HG03135 (cell line): ENCODE data around the gene HSPG2.
"Not testable (repeated sequence)": the region's sequence is repeated elsewhere in the genome, so short reads cannot be mapped to it uniquely, and the experiment has no call there.

Experiments
- ATAC-seq: cut with Tn5 transposase; IDR thresholded peaks from one replicate; pipeline ENCODE4 v1.9.1; 2021; ENCODE audit warnings: mild to moderate bottlenecking, moderate library complexity; ENCODE audit not compliant: unreplicated experiment

The HSPG2 gene

DNA sequence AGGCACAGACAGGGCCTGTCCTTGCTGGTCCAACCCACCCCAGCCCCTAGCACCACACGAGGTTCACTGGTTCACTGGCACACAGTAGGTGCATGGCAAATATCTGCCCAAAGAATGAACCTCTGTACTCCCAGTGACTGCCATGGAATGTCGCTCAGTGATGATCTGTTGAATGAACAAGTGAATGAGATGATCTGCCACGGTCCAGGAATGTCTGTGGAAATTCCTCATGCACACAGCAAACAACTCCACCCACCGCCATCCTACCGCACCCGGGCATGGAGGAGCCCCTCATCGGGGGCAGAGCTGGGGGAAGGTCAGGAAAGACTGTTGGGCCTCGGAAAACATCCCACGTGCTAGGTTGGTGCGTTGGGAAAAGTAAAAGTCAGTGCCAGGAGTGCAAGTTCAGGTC is 1.7 kb downstream of the HSPG2 start:
- no peak for ATAC-seq

DNA sequence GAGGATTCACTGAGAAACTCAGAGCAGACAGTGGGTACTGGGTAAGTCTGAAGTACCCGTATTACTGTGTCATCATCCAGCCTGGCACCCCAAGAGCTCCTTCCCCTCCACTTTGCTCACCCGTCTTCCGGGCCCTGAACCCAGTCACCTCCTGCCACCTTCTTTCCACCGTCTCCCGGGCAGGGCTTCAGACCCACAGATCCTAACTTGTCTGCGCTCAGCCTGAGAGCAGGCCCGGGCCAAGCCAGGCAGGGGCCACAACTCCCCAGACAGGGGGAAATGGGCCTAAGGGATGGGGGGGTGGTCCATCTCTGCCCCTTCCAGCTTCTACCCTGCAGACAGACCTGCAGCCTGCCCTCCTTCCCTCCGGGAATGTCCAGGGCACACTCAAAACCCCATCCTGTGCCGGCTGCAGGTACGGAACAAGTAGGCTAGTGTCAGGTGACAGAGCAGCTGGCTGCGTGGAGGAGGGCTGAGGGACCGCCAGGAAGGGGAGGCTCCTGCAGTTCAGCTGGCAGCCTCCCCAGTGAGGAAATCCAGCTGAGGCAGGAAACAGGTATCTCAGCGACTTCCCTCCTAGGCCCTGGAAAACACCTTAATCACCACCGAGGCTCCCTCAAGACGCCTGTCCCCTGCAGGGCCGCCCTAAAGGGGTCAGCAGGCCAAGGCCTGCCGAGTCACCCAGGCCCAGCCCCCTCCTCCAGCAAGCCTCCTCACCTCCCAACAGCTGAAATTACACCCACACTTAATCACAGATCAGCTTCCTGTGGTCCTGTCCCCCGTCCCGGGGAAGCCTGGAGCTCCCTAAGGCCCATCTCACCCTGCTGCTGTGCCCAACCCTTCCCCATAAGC is 3.5 kb downstream of the HSPG2 start:
- ATAC-seq = no peak

DNA sequence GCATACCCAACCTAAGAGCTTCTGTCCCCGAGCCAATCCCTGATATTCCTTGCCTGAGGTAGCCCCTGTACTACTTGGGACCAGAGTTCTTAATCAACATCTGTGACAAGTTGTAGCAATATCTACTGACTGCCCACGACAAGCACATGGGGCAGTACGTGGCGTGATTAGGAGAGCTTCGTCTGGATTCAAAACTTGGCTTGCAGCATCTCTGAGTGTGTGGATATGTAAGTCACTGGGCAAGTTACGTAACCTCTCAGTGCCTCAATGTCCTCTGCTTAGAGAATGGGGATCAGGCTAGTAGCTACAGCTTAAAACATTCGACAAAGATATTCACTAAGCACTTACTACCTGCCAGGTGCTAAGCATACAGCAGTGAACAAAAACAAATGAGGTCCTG is 5.0 kb downstream of the HSPG2 start:
- ATAC-seq = no peak

DNA sequence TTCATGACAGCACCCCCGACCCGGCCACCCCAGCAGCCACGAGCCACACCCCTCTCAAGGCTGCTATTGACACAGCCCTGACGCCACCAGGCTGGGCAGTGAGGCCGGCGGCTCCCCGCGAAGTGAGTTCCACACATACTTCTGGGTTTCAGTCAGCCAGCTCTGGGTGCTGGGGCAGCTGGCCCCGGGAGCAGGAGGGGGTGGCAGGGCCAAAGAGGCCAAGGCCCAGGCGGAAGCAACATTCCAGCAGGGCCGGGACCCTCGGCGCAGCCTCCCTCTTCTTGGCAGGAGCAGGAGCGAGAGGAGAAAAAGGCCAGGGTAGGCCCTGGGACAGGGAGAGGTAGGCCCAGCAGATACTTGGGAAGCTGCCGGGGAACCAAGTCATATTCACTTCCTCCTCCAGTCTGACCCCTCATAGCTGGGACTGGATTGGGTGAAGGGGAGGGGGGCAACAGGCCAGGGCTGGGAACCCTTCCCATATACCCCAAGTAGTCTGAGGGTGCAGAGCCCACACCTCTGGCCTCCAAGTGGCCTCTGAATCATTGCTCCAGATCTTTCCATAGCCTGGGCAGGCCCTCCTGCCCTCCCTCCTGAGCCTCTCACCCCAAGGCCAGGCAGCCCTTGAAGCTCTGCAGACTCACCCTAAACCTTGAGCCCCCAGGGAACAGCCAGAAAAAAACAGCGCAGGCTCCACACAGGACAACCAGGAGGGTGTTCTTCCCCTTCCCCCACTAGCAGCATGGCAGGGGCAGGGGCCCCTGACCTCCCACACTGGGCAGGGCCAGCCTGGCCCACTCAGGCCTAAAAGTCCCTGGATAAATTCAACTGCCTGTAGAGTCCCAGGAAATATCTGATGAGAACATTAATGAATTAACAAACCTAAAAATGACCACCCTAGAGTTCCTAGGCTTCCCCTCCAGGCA is 5.7 kb downstream of the HSPG2 start:
- ATAC-seq = no peak

DNA sequence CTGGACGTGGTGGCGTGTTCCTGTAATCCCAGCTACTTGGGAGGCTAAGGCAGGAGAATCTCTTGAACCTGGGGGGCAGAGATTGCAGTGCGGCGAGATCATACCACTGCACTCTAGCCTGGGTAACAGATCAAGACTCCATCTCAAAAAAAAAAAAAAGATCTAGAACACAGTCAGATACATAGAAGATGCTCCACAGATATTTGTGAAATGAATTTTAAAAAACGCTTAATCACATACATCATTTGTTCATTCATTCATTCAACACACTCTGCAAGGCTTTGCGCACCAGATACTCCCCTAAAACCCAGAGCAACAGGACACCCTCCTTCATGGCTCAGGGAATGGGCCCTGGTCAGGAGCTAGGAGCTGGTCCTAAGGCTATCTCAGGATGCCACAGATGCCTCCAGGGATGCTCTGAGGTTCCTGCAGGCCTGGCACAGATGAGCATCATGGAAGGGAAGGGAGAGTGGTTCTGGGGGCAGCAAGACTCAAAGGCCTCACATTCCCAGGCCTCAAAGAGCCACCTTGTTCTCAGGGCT is 6.4 kb downstream of the HSPG2 start:
- no peak for ATAC-seq

DNA sequence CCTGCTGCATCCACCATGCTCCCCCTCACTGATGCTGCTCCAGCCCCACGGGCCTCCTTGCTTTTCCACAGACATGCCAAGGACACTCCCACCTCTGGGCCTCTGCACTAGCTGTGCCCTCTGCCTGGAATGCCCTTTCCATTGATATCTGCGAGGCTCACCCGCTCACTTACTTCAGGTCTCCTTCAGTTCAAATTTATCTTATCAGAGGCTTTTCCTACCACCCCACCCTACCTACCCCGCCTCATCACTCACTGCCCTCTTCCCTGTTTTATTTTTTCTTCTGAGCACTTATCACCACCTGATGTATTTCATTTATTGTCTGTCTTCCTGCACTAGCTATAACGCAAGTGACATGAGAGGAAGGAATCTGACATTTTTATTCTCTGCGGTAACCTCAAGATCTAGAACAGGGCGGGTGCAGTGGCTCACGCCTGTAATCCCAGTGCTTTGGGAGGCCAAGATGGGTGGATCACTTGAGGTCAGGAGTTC is 7.0 kb downstream of the HSPG2 start:
- no peak for ATAC-seq

DNA sequence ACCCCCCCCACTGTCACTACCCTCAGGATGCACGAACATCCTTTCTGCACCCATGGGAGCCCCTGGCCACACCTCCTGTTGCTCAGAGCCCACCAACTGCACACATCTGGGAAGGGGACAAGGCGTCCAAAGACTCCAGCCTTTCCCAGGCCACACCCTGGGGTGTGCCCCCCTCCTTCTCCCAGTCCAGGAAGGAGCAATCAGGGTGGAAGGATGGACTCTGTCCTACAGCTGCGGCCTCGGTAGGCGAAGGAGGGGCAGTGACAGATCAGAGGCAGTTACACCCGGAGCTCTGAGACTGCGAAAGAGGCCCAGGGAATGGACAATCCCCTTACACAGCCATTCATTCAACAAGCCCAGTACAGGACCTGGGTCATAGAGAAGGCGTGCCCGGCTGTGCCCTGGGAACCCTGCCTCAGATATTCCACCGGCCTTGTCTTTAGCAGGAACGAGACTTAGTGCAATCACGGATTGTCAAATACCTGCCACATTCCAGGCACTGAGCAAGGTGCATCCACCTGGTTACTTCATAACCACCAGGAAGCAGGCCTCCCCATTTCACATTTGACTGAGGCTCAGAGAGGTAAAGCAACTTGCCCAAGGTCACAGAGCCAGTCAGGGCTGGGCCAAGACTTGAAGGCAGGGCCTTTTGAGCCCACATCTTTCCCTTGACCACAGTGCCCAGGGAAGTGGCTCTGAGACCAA is 9.4 kb downstream of the HSPG2 start:
- no peak for ATAC-seq

DNA sequence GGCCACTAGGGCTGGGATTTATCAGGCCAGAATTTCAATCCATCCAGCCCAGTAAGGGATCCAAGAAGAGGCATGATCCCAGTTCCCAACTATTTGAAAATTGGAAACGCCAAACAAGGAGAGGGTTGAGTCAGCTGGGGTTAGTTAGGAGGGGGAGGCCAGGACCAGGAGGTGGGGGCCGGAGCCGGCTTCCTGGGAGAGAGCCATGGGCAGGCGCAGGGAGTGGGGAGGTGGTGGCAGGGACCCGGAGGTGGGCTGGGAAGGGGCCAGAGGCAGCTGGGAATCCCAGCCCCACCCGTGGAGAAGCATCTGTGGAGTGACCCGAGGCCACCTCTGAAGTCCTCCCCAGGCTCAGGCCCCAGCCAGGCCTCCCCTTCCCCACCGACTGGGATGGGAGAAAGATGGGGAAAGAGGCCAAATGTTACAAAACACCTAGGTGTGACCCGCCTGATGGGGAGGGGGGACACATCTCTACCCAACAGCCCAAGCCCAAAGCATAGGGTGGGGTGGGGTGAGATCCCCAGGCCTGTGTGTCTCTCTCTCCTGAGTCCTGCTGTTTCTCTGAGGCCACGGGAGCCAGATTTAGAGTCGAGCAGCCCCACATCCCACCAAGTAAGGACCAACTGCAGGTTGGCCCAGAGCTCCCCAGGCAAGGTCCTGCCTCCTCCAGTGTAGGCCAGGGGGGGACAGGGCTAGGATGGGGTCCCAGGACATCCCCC is 10.1 kb downstream of the HSPG2 start:
- ATAC-seq = no peak

DNA sequence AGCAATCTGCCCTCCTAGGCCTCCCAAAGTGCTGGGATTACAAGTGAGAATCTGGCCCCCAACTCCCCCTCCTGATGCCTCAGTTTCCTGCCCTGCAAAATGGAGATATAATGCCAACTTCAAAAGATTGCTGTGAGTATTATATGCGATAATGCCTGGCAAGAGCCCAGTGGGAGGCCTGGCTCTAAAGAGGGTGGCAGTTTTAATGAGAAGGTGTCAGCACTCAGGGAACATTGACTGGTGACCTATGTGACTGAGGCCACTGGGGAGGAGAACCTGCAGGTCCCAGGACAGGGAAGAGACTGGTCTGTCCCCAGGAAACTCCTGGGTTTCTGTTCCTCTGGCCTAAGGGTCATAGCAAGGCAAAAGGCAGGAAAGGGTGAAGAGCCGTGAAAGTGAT is 11.0 kb downstream of the HSPG2 start:
- no peak for ATAC-seq

DNA sequence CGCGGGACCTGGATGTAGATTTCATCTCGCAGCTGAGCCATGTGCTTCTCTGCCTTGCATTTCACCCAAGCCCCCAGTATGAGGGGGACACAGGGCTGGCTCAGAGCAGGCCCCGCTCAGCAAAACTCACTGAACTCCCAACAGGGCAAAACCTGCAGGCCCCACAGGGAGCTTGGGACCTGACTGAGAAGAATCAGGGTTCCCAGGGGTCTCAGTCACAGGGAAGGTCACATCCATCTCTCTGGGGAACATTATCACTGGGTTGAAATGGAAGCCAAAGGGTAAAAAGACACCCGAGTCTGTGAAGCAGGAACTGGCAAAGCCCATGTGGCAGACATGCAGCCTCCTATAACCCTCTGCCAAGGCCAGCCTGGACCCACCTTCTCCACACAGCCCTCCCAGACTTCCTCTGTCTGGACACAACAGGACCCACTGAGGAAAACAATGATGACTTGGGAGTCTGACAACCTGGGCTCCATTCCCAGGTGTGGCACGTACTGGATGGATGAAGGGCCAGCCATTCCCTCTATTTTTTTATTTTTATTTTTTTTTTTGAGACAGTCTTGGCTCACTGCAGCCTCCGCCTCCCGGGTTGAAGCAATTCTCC is 11.7 kb downstream of the HSPG2 start:
- no peak for ATAC-seq

DNA sequence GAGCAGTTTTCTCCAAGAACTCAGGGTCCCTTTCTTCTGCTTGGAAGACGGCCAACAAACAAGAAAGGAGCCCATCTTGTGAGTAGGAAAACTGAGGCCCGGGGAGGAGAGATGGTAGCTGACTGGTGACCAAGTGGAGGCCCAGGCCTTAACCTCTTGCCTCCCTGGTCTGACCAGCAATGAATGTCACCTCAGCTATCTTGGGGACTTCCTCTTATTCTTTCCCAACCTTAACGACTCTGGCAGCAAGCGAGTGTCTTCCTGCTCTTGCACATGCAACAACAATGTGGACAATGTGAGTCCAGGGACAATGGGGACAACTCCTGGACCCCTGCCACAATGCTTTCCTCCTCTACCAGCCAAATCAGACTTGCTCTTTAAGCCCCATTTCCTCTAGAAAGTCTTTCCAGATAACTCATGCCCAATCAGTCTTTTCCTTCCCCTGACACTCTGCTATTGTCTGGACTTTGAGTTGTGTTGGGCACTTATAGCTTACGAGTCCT is 12.6 kb downstream of the HSPG2 start:
- no peak for ATAC-seq

DNA sequence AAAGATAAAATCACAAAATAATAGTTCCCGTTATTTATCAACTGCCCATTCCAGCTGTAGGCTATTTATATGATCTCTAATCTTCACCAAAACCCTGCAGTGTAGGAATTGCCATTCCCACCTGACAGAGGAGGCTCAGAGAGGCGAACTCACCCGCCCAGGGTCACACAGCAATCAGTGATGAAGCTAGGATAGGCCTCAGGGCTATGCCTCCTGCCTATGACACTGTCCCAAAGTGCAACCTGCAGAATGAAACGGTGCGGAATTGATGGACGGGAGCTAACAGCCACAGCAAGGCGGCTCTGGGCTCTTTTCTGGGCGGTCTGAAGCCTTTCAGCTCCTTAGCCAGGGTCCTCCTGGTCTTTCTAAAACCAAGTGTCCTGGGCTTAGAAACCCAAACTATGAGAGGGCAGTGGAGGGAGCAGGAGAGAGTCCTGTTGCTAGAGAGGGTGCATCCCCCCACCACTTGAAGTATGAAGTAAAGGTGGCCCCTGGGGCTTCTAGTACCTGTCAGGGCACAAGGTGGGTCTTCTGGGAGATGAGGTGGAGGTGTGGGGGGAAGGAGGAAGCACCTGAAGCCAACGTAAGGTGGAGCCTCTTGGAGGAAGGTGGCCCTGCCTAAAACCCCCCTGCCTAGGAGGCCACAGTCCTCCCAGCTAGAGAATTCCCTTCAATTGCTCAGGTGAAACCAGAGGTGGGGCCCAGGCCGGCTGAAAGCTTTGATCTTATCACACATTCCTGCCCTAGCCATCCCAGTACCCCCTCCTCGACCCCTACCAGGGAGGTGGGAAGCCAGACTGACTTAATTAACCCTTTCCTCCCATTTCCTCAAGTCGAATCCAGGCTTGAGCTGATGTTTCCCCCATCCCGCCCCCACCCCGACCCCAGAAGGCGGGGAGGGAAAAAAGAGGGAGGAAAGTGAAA is 14.8 kb downstream of the HSPG2 start:
- ATAC-seq = no peak

DNA sequence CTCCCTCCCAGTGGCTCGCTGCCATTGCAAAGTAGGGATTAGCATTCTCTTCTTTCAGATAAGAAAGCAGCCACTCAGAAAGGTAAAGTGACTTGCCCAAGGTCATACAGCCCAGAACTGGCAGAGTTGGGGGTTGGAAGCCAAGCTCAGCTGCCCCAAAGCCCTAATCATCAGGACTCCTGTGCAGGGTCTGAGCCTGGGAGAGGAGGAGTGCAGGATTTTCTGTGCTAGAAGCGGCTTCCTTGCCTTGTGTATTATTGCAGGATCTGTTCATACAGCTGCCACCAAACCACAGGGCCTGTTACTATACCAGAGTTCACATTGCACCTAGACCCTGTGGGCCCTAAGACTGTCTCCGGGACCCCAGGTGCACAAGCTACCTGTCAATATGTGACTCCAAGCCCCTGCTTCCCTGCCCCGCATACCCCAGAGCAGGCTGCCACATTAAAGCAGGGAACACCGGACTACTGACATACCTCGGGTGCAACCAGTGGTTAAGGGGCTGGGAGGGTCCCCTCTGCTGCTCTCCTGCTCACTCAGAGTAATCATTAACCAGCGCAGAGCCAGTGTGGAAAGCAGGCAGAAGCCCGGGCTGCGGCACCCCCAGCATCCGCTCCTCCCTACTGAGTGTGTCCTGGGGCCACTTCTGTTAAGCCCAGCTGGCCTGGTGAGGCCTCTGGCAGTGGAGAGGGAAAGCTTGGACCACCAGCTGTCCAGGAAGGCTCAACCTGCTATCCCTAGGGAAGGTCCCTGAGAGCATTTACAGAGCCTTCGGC is 15.8 kb downstream of the HSPG2 start:
- no peak for ATAC-seq

DNA sequence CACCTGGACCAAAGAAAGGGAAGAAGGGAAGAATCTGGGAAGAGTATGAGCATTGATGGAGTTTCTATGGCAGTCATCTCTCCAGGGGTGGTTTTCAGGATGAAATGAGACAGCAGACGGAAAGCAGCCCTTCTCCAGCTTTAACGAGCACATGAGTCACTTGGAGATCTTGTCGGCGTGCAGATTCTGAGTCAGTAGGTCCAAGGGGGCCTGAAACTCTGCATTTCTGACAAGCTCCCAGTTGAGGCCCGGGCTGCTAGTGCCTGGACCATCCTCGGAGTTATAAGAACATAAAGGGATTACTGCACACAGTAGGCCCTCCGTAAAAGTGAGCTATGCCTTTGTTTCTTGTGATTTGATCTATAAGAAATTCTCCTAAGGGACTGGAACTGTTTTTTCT is 17.6 kb downstream of the HSPG2 start:
- no peak for ATAC-seq

DNA sequence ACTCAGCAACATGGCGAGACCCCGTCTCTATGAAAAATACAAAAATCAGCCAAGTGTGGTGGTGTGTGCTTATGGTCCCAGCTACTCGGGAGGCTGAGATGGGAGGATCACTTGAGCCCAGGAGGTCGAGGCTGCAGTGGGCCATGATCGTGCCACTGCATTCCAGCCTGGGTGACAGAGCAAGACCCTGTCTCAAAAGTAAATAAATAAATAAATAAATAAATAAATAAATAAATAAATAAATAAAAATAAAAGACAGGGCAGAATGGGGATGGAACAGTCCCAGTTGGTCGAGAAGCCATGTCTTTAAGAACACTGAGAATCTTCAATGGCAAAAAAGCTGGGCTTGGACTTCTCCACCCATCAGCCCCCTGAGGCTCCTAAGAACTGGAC is 19.9 kb downstream of the HSPG2 start:
- not testable (repeated sequence) for ATAC-seq

DNA sequence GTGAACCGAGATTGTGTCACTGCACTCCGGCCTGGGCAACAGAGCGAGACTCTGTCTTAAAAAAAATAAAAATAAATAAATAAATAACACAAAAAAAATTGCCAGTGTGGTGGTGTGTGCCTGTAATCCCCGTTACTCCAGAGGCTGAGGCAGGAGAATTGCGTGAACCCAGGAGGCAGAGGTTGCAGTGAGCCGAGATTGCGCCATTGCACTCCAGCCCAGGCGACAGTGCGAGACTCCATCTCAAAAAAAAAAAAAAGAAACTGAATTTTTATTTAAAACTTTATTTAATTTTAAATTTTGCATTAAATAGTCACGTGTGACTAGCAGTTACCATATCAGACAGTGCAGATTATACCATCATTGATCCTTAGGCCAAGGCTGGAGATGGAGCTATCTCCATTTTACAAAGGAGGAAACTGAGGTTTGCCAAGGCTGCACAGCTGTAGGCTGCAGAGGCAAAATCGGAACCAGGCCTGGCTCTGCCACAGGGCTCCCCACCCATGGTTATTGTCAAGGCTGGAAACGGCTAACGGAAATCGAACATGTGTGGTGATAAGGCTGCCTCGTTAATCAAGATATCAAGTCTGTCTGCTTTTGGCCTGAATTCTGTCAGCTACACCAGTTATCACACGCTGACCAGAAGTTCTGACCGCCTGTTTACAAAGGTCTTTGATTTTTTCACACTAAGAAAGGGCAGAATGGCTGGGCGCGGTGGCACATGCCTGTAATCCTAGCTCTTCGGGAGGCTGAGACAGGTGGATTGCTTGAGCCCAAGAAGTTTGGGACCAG is 20.5 kb downstream of the HSPG2 start:
- no peak for ATAC-seq
